DND-41 (cell line): ENCODE results near the gene CHTF18.

Experiments used
- ATAC-seq: fragments of 200-7000 bp; cut with Tn5 transposase; 3 replicates; pipeline ENCODE4 v1.9.1; 2021; ENCODE audit warnings: low read depth; ENCODE audit not compliant: insufficient read depth
- DNase-seq: peaks from one replicate; pipeline ENCODE4 v3.0.0-alpha.2; 2020
- H2AFZ ChIP-seq: 2 replicates; pipeline ENCODE4 v1.6.0; 2012; ENCODE audit warnings: low read depth, low read length
- H3K27ac ChIP-seq: 2 replicates; pipeline ENCODE4 v1.5.1; 2012; ENCODE audit warnings: low read length, inconsistent platforms
- H3K27me3 ChIP-seq: fragments of 200-600 bp; sonication (generic); 2 replicates; pipeline ENCODE4 v1.6.0; 2012; ENCODE audit warnings: low read length, mild to moderate bottlenecking, inconsistent platforms; ENCODE audit not compliant: insufficient read depth, poor library complexity
- H3K36me3 ChIP-seq: 2 replicates; pipeline ENCODE4 v1.5.1; 2012; ENCODE audit warnings: low read length, inconsistent platforms; ENCODE audit not compliant: insufficient read depth
- H3K4me1 ChIP-seq: 2 replicates; pipeline ENCODE4 v1.5.1; 2012; ENCODE audit warnings: mild to moderate bottlenecking, low read length; ENCODE audit not compliant: insufficient read depth
- H3K4me2 ChIP-seq: 2 replicates; pipeline ENCODE4 v1.6.0; 2012; ENCODE audit warnings: mild to moderate bottlenecking, moderate library complexity, low read length, inconsistent platforms; ENCODE audit not compliant: insufficient read depth
- H3K4me3 ChIP-seq, 2 experiments: fragments of 200-600 bp in 1 of 2; shearing (Covaris generic) in 1 of 2; 2 replicates each; pipeline ENCODE4 v1.5.1; 2012 to 2016; ENCODE audit warnings: inconsistent platforms in 2 of 2, low read length in 2 of 2, mild to moderate bottlenecking in 2 of 2, low read depth in 1 of 2, moderate library complexity in 1 of 2
- H3K79me2 ChIP-seq: 2 replicates; pipeline ENCODE4 v1.6.0; 2012; ENCODE audit warnings: low read length, inconsistent platforms; ENCODE audit not compliant: insufficient read depth
- H3K9ac ChIP-seq: 2 replicates; pipeline ENCODE4 v1.6.0; 2012; ENCODE audit warnings: low read depth, mild to moderate bottlenecking, inconsistent platforms, low read length, moderate library complexity
- H3K9me3 ChIP-seq: 2 replicates; pipeline ENCODE4 v1.5.1; 2012; ENCODE audit warnings: low read length, moderate library complexity, mild to moderate bottlenecking, inconsistent platforms; ENCODE audit not compliant: insufficient read depth, severe bottlenecking
- H4K20me1 ChIP-seq: 2 replicates; pipeline ENCODE4 v1.6.0; 2012; ENCODE audit warnings: low read length; ENCODE audit not compliant: insufficient read depth
- EZH2 ChIP-seq: IDR thresholded peaks from 3 replicates; pipeline ENCODE4 v1.6.1; 2012; ENCODE audit warnings: borderline replicate concordance, low read depth, mild to moderate bottlenecking, moderate library complexity, low read length, inconsistent platforms; ENCODE audit not compliant: severe bottlenecking
- TF ChIP-seq, protein P1 (sequence below): IDR thresholded peaks from 2 replicates; pipeline ENCODE4 v1.5.1; 2012; ENCODE audit warnings: borderline replicate concordance, low read length, moderate library complexity, mild to moderate bottlenecking; ENCODE audit not compliant: poor library complexity, severe bottlenecking; ENCODE audit errors: extremely low read depth

Gene CHTF18

DNA sequence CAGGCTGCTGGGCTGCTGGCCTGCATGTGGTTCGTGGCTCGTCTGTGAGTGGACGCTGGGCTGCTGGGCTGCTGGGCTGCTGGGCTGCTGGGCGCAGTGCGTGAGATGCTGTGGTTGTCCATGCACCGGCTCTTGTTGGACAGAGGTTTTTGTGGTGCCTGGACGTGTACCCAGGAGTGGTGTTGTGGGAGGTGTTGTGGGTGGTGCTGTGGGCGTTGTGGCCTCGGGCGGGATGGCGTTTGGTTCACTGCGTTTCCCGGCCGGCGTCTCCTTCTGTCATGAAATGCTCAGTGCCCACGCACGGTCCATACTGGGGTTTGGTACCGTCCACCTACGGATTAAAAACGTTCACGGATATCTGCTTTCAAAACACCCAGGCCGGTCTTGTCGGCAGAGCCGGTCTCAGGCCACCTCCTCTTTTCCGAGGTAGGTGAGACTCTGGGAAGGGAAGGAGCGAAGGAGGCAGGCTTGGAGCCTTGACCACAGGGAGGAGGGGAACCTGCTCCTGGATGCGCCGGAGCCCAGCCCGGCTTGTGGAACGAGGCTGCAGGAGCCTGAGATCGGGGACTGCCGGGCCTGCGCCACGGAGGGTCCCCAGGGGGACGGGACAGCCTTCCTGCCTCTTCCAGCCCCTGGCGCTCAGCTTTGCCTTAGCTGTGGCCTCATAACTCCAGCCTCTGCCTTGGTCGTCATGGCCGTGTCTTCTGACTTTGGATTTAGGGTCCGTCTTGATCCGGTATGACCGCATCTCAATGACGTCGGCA is 41.9 kb downstream of the CHTF18 start:
- Histone ChIP-seq H3K27me3 (no peaks in the 10 kb centered on the region), H3K27ac (no peak overlapping the region), H3K4me3 (no peak overlapping the region), H3K9me3 (no peaks in the 10 kb centered on the region), H3K9ac (no peak overlapping the region), H3K4me2 (no peak overlapping the region), H4K20me1 (no peaks in the 10 kb centered on the region; the same call in 1 of the 2 replicates), H2AFZ (no peak overlapping the region), H3K79me2 (no peaks in the 10 kb centered on the region), H3K36me3 (no peaks in the 10 kb centered on the region), H3K4me1 (no peaks in the 10 kb centered on the region)
- TF ChIP-seq EZH2 = no peak
- TF ChIP-seq, protein P1, sequence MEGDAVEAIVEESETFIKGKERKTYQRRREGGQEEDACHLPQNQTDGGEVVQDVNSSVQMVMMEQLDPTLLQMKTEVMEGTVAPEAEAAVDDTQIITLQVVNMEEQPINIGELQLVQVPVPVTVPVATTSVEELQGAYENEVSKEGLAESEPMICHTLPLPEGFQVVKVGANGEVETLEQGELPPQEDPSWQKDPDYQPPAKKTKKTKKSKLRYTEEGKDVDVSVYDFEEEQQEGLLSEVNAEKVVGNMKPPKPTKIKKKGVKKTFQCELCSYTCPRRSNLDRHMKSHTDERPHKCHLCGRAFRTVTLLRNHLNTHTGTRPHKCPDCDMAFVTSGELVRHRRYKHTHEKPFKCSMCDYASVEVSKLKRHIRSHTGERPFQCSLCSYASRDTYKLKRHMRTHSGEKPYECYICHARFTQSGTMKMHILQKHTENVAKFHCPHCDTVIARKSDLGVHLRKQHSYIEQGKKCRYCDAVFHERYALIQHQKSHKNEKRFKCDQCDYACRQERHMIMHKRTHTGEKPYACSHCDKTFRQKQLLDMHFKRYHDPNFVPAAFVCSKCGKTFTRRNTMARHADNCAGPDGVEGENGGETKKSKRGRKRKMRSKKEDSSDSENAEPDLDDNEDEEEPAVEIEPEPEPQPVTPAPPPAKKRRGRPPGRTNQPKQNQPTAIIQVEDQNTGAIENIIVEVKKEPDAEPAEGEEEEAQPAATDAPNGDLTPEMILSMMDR = no peak
- no peak for DNase-seq
- ATAC-seq = no peak

DNA sequence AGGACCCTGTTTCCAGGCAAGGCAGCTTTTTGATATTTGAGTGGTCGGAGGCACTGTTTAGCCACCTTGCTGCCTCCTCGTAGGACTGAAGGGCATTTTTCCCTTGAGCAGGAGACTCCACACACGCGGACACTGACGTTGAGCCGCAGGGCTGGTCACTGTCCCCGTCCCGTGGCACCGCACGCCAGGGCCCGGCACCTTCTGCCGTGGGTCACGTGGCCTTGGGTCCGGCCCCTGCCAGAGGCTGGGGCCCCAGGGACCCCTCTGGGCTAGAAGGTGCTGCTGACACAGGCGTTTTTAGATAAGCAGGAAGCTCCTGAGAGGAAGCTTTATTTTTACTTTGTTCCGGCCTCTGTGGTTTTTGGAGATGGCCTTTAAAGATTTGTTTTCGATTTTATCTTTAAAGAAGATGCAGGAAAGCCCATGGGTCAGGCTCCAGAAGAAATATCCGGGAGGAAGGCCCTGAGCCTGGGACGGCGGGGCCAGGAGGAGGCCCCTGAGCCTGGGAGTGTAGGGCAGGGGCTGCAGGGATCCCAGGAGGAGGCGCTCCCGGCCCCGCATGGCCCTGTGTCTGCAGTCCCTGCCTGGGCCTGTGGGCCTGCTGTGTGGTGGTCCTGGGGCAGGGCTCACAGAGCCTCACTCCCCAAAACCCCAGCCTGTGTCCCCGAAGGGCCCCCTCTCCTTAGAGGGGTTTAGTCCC is 42.6 kb downstream of the CHTF18 start:
- H3K9me3 ChIP-seq = peaks cover 5% of the 10 kb centered on the region
- H3K9ac ChIP-seq = no peak overlapping the region
- H3K79me2 ChIP-seq = no peaks in the 10 kb centered on the region
- ATAC-seq (no peak), DNase-seq (no peak)
- no peak overlapping the region for H2AFZ ChIP-seq
- no peak overlapping the region for H3K4me2 ChIP-seq
- no peaks in the 10 kb centered on the region for H3K4me1 ChIP-seq
- H3K27ac ChIP-seq = no peak overlapping the region
- H3K27me3 ChIP-seq = no peaks in the 10 kb centered on the region
- H3K4me3 ChIP-seq = no peak overlapping the region
- H4K20me1 ChIP-seq = no peaks in the 10 kb centered on the region; the same call in 1 of the 2 replicates
- no peaks in the 10 kb centered on the region for H3K36me3 ChIP-seq
- TF ChIP-seq, protein P1 = no peak
- TF ChIP-seq EZH2 = no peak

DNA sequence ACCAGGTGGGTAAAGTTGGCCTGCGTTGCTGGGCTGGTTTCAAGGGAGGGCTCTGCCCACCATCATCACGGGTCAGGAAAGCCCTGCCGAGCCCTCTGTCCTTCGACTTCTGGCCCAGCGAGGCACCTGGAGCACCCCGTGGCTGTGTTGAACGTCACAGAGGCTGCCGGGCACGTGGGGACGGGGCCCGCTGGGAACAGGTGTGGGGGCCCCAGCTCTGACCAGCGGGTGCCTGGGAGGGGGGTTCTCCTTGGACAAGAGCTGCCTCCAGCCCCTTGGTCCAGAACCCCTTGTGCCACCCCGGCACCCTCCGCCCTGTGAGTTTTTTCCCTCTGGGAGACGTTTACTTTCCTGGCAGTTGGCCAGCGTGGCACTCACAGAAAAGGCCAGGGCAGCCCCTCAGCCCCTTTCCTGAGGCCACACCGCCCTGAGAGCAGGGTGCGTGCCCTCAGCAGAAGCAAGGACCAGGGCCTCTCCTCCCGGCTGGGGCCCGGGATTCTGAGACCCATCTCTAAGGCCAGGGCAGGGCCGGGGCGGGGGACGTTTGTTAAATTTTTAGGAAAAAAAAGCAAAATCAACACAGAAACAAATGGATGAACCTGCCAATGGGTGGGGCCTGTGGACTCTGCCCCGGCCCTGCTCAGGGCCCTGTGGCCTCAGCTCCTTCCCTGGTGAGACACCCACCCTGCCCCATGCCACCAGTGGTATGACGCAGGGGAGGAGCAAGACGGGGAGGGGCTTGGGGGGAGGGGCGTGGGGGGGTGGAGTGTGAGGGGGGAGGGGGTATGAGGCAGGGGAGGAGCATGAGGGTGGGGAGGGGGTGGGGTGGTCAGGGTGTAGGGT is 43.4 kb downstream of the CHTF18 start:
- no peak for TF ChIP-seq EZH2
- TF ChIP-seq, protein P1 = no peak
- Histone ChIP-seq H3K4me3 (no peak overlapping the region), H3K27ac (no peak overlapping the region), H3K9me3 (peaks cover 12% of the 10 kb centered on the region), H3K4me2 (no peak overlapping the region), H3K79me2 (no peaks in the 10 kb centered on the region), H4K20me1 (no peaks in the 10 kb centered on the region; the same call in 1 of the 2 replicates), H2AFZ (no peak overlapping the region), H3K4me1 (no peaks in the 10 kb centered on the region), H3K9ac (no peak overlapping the region), H3K27me3 (no peaks in the 10 kb centered on the region), H3K36me3 (no peaks in the 10 kb centered on the region)
- DNase-seq (no peak), ATAC-seq (no peak)
